Suprapubic skin (tissue), 4 donors: Measurements from ENCODE around the gene WFDC12.

Experiments used
- EP300 ChIP-seq: sonication (generic); formaldehyde crosslinking; IDR thresholded peaks from one replicate; pipeline ENCODE4 v1.6.1; 2017; ENCODE audit warnings: antibody characterized with exemption
- POLR2A ChIP-seq, 2 donors: fragments of 450-650 bp; IDR thresholded peaks; one replicate each; pipeline ENCODE4 v1.6.1; 2017; ENCODE audit warnings: antibody characterized with exemption in 2 of 2, mild to moderate bottlenecking in 2 of 2, moderate library complexity in 2 of 2
- POLR2AphosphoS5 ChIP-seq, 3 donors: sonication (generic); formaldehyde crosslinking; IDR thresholded peaks; one replicate each; pipeline ENCODE4 v1.6.1; 2017; ENCODE audit warnings: antibody characterized with exemption in 3 of 3
- TF ChIP-seq, protein P1 (sequence below), 2 donors: fragments of 200-600 bp in 1 of 2; fragments of 450-650 bp in 1 of 2; sonication (generic) in 1 of 2; IDR thresholded peaks; one replicate each; pipeline ENCODE4 v1.5.1; 2016 to 2019; ENCODE audit warnings: antibody characterized with exemption in 2 of 2, mild to moderate bottlenecking in 1 of 2, moderate library complexity in 1 of 2

DNA sequence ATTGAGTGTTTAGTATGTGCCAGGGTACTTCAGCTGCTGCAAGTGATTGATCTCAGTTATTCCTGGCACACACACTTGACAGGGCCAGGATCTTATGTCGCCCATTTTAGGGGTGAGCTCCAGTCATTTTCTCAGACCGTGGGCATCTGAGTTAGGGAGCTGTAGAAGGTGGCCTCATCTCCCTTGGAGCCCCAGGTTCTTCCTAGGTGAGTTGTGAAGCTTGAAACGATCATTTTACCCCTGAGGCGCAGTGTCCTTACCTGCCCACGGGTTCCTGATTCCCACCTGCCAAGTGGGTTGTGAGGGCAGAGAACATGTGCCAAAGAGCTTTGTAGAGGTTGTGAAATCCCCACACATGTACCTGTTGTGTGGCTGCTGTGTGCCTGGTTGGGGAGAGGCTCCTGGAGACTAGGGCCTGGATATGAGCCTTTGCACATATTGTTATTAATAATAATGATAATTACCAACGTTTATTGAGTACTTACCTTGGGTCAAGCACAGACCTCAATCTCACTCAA is 22.9 kb downstream of the WFDC12 start:
- TF ChIP-seq POLR2AphosphoS5 (IDR thresholded peaks at IDR 0.05) (no peak), EP300 (no peak), POLR2A (IDR thresholded peaks at IDR 0.05) (no peak)
- TF ChIP-seq, protein P1, sequence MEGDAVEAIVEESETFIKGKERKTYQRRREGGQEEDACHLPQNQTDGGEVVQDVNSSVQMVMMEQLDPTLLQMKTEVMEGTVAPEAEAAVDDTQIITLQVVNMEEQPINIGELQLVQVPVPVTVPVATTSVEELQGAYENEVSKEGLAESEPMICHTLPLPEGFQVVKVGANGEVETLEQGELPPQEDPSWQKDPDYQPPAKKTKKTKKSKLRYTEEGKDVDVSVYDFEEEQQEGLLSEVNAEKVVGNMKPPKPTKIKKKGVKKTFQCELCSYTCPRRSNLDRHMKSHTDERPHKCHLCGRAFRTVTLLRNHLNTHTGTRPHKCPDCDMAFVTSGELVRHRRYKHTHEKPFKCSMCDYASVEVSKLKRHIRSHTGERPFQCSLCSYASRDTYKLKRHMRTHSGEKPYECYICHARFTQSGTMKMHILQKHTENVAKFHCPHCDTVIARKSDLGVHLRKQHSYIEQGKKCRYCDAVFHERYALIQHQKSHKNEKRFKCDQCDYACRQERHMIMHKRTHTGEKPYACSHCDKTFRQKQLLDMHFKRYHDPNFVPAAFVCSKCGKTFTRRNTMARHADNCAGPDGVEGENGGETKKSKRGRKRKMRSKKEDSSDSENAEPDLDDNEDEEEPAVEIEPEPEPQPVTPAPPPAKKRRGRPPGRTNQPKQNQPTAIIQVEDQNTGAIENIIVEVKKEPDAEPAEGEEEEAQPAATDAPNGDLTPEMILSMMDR (IDR thresholded peaks at IDR 0.05) = no peak
